T-helper 9 cell (primary cell): Measurements from ENCODE around the gene NELFA.

Experiments used
- DNase-seq: peaks from one replicate; pipeline ENCODE4 v3.0.0-alpha.2; 2020

NELFA gene

DNA sequence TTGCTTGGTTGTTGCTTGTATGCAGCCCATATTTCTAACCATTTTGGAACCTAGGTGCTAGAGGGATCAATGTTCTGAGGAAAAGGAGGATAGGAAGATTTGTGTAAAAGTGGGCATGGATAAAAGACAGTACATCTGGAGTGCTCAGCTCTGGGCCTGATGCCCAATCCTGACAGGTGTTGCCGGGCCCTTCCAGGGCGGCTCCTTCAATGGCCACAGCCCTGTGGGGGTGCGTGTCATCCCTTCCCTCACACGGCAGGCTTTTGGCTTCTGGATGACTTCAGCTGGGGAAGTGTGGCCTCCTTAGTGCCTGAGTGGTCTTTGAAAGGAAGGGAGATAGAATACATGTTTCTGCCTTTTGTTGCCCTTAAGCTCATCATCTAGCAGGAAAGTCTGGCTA is 47.2 kb downstream of the NELFA start:
- no peak for DNase-seq

DNA sequence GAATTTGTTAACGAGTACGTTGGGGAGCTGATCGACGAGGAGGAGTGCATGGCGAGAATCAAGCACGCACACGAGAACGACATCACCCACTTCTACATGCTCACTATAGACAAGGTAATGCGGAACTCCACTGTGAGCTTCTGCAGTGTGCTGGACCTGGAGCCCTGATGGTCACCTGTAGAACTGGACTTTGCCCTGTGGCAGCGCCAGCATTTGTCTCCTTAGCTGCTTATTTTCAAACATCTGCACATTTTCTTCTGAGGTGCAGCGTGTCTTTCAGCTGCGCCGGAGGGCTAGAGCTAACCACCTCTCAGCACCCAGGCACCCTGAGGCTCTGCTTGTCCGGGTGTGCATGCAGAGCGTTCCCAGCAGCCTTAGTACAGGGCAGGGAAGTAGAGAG is 47.7 kb downstream of the NELFA start:
- no peak for DNase-seq

DNA sequence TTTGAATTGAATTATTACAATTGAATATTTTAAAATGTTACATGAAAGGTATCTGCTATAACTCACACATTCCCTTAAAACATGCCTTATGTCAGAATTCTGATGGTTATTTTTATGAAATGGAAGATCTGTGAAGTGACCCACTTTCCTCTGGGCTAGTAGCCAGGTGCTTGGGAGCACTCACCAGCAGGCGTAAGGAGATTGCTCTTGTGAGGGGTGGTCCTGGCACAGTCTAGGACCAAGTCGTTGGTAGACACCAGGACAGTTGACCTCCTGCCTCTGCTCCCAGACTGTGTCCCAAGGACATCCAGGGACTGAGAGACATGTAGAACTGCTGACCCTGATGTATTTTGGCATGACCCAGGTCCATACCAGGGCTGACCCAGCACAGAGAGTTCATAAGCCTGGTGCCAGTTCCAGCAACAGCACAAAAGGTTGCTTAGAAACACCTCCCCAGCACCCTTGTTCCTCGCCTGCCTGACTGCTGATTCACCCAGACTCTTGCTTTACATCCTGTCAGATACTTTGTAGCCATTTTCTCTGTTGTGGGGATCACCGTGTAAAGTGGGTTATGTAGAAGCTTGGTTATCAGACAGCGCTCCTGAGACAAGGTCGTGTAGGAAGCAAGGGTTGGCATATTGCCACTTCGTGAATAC is 48.5 kb downstream of the NELFA start:
- DNase-seq = no peak

DNA sequence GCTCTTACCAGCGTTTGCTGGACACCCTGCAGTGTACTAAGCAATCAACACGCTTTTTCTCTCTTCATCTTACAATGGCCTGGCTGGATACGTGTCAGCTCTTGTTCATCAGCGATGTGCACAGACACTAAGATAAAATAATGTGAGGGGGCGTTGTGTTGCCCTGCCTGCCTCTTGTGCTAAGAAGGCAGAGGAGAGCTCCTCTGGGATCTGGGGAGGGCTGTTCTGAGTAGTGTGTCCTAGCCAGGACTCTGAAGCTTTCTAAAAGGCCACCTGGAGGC is 49.7 kb downstream of the NELFA start:
- no peak for DNase-seq

DNA sequence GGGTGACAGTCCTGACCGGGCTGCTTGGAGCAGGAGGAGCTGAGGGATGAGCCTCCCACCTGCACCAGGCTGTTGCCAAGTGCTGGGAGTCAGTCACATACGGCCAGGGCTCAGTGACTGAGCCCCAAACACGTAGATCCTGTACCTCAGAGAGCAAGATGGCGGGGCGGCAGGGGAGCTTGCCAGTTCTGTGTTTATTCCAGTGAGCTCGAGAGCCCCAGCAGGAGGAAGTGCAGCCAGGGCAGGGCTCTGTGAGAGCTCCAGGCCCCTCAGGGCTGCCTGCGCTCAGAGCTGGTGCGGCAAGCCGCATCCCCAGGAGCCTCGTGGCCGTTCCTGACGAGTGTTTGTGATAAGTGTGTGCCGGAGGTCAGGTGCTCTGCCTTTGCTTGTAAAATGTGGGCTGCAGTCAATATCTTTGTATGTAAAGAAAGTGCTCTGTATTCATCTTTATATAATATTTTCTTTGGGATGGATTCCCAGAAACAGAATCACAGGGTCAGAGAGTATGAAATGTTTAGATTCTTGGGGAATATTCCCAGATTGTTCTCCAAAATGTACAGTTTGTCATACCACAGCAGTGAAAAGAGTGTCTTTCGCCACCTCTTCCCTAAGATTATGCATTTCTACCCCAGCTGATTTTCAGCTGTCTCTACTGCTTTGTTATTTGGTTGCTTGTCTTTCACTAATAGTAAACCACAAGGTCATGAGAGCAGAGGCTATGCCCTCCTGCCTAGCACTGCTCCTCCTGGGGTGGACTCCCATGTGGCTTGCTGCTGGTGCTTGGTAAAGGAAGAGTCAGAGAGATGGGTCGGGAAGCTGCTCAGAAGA is 50.3 kb downstream of the NELFA start:
- DNase-seq = no peak

DNA sequence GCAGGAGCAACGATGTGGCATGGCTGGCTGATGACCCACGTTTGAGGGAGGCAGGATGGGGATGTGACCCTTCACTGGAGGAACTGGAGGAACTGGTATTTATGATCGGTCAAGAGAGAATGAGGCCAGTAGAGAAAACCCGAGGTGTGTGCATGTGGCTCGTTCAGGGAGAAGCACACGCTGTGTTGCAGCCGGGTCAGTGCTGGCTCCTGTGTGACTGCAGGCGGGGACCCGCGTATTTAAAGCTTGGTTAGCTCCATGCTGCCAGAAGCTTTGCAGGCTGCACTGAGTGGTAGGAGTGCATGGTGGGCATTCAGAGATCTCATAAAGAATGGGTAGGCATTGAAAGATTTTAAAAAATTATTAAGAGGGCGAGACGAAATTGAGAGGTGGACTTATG is 52.1 kb downstream of the NELFA start:
- no peak for DNase-seq

DNA sequence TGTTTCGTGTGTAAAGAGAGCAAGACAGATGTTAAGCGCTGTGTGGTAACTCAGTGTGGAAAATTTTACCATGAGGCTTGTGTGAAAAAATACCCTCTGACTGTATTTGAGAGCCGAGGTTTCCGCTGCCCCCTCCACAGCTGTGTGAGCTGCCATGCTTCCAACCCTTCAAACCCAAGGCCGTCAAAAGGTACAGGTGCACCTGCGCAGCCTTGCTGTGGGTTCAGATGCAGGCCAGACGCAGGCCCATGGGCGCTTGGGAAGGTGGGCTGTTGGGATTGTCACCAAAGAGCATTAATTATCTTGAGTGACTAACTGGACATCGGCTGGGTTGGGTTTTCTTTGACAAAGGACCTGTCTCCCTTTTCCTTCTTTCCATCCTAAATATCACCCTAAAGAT is 55.4 kb downstream of the NELFA start:
- DNase-seq = no peak

DNA sequence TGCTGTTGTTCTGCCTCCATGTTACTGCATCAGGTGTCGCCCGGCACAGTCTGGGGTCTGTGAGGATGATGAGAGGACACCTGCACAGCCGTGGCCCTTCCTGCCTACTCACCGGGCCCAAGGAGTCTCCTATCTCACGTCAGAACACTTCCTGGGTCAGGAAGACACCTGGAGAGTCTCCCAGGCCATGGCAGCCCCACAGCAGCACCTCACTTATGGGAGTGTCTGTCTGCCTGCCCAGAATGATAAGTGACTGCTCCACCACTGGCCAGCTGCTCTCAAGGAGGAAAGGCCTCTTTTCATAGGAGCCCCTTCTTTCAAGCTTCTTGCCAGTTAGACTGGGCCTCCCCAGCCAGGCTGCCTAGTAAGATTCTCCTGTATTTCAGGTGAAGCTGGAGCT is 56.1 kb downstream of the NELFA start:
- no peak for DNase-seq

DNA sequence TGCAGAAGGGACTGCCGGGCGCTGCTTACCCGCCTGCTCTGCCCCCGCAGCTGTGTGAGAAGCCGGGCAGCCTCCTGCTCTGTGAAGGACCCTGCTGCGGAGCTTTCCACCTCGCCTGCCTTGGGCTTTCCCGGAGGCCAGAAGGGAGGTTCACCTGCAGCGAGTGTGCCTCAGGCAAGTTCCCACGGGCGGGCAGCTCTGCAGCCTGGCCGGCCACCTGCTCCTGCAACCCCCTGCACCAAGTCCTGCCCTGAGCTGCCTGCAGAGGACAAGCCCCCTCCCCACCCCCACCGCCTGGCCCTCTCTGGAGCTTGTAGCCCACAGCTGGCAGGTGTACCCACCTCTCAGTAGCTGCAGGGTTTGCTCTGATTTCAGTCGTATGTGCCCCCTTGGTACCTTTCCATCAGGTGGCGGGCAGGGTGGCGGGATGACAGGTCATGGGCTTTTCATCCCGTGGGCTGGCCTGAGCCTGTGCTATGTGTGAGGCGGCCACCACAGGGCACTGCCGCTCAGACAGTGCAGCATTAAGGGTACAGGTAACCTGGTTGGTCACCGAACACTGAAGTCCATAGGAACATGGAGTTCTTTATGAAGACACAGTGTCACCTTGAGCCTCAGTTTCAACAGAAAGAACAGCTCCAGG is 56.6 kb downstream of the NELFA start:
- no peak for DNase-seq

DNA sequence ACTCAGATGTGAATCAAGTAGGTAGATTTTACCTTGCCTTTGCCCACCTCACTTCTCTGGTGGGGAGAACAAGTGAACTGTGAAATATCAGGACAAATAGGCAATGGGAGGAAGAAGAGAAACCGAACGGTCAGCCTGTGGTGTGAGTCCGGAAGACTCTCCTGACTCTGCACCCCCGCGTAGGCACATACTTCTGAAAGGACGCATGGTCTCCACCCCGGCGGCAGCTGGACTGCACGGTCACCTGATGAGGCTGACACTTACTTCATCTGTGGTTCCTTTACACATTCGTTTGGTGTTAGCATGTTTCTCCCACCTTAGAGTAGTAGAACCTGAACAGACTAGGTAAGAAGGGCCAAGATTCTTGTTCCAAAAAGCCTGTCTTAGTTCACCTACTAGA is 58.4 kb downstream of the NELFA start:
- DNase-seq = no peak

DNA sequence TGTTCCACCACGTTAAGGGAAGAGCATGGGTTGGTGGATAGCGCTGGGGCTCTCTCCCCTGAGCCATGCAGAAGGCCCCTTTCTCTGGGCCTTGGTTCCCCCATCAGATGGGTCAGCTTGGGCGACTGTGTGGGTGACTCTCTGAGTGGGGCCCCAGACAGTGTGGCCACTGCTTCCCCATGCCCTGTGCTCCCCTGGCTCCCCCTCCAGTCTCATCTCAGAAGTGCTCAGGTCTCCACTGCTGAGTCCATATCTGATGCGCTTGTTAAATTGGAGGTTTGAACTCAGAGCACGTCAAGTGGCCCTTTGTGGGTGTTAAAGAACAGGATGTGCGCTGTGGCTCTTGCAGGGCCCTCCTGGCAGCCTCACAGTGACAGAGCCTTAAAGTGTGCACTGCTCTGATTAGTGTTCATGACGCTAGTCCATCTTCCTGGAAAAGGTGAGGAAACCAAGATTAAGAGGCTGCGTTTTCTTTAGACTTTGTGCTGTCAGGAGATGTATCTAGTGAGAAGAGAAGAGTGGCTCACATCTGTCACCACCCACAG is 59.8 kb downstream of the NELFA start:
- no peak for DNase-seq

DNA sequence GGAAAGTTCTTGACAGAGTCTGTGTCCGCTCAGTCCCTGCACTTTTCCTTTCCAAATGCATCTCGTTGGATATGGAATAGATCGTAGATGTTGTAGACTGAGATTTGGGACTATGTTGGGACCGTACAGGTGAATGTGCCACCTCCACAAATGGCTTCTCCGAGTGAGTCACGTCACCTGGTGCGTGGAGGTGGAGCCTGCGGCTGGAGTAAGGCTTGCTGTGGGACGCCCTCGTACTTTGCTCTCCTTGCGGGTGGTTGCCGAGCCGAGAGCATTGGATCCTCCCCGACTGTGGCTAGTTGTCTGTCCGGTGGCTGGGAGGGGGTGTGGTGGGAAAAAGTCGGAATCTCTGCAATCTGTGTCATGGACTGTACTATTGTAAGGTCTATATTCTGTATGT is 60.5 kb downstream of the NELFA start:
- DNase-seq = no peak

DNA sequence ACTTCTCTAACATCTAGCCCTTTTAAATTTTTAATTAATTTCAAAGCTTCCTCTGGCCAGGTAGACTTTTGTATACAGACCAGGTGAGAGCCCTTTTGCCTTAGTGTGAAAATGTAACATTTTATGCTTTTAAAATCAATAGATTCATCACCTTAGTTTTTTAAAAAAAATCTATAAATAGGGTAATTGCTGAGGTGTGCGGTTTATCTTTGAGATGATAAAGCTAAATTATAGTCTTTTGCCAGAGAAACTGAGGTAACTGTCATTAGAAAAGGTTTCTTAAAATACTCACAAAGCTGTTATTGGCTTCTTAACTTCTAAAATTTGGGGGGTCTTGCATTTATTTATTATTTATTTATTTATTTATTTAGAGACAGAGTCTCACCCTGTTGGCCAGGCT is 62.9 kb downstream of the NELFA start:
- no peak for DNase-seq

DNA sequence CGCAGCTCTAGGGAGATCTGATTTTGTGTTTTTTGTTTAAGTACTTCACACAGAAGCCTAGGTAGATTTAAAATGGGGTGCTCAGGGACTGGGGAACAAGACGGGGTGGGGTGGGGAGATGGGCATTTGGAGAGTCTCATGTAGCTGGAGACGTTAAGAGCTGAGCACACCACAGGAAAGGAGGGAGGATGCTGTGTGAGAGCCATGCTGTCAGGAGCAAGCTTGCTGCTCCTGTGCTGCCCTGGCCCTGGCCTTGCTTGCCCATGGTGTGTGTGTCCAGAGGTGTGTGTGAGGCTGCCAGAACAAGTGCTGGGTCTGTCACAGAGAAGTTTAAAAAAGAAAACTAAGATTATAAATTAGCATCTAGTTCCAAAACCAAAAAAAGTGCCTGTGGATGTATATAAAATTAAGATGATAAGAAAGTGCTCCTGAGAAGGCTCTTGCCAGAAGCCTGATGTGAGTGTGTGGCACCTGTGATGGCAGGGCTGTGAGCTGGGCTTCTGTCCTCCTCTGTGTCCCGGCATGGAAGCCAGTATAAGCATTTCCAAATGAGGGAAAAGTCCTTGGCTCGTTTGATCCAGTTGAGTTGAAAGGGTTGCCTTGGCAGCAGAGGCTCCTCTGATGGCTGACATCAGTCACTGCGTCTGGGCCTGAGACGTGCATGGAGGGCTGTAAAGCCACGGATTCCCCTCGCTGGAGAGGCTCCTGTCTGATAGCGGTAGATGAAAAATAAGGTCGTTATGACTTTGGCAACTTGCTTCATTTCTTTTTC is 63.5 kb downstream of the NELFA start:
- DNase-seq = no peak

DNA sequence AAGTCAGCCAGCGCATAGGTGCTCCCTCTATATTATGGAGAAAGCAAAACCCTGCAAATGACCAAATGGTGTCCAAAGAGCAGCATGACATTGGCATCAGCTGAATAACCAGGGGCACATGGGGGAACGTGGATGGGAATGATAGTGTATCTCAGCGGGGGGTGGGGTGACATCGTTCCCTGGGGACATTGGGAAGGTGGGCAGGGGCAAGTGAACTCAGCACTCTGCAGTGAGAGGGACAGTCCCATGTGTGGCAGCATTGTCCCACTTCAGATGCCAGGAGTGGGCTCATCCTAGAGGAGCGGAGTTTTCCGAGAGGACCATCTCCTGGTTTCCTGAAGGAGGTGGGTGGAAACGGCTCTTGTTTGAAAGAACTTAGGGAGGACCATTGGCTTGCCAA is 64.8 kb downstream of the NELFA start:
- DNase-seq = no peak

DNA sequence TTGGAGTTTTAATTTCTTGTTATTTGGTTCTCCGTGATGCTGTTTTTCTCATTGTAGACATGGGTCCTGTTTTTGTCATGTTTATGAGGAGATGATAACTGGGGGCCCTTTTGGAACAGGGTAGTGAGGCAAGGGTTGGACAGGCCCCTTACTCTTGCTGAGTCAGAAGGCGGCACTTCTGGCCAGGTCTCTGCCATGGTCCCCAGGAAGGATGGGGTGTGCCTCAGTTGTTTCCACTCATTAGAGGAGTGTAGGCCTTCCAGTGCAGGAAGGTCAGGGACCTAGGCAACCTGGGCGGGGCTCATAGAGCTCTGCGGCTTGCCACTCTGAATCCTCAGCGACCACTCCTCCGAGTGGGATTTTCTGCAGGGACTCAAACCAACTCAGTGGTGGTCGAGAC is 68.2 kb downstream of the NELFA start:
- DNase-seq = no peak

DNA sequence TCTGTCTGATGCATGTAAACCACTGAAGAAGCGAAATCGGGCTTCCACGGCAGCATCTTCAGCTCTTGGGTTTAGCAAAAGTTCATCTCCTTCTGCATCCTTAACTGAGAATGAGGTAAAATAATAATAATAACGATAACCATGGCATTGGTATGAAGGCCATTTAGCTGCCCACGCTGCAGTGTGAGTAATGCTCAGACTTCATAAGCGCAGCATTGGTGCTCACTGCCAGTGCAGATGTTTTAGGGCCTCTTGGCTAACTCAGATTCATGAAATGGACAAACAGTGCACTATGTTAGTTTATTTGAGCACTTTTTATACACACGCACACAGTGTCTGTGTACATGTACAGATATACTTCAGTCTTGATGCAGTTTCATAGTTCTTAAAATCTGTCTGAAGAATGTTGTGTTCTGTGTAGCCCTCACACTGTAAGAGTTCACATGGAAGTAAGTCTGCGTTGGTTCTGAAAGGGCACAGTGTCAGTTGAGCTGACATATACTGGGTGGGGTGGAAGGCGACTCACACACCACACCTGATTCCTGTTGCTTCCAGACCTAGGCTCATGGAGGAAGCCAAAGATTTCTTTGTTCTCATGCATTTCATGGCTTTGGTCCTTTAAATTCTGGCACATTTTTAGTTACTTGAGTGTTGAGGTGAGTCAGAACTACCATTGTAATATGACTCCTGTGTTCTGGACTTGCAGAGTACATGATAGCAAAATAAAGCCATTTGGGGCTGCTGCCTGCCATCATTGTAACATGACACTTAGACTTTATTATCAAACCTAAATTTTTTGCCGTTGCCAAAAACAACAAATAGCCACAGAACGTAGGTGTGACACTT is 68.9 kb downstream of the NELFA start:
- DNase-seq = no peak

DNA sequence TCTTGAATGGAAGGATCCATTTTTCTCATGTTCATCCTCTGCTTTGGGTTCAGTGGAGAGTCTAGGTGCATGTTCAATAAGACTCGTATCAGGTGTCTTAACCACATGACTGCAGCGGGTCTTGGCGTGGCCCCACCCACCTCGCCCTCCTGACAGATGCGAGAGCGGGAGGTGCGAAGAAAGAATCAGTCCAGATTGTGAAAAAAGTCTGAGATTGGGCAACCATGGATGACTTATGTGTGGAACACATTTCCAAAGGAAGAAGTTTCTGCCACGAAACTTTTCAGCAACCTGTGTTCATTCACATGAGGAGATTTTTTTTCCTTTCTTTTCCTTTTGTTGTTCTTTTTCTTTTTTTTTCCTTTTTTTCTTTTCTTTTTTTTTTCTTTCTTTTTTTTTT is 70.7 kb downstream of the NELFA start:
- no peak for DNase-seq

DNA sequence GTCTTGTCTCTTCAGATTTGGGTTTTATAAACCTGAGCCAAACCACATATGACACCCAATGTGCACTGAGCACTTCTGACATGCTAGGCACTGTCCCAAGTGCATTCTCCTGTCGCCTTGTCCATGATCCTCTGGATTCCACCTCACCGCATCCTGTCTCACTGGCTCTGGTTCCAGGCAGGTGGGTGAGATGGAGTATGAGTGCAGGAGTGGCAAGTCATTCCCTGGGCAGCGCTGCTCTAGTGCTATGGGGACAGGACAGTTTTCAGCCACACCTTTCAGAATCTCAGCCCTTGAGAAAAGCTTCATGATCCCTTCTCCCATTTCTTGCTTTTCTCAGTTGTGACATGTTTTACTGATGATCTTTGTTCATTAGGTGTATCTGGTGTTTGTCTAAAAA is 71.2 kb downstream of the NELFA start:
- DNase-seq = no peak

DNA sequence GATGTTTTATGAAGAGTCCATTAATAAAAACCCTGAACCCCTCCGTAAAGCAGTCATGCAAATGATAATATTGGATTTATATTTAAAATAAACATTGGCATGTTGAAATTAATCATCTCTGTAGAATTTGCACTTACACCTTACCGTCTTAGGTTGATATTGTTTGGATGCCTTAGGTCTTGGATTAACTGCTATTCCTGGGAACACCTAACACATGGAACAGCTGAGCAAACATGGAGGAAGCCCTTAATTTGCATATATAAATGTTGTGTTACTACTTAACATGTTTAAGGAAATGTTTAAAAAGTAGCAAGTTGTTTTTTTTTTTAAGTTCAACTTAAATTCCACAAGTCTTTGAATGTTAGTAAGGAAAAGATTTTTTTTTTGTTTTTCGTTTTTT is 75.1 kb downstream of the NELFA start:
- no peak for DNase-seq

DNA sequence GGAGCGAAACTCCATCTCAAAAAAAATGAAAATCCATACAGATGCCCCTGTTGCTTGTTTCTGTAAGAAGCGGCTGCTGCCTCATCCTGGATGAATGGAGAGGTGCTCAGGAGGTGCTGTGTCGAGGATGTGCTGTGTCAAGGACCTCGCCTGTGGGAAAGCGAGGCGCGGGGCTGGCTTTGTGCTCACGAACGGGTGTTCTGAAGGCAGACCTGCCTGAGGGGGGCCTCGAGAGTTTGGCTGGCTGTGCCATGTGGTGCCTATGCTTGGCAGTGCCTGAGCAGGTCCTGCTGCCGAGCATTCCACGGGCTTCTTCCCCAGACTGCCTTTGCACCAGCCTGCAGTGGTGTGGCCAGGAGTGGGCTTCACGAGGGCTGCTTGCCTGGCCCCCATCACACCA is 76.0 kb downstream of the NELFA start:
- no peak for DNase-seq
